ENCODE data around the gene PLCH1.

DNA sequence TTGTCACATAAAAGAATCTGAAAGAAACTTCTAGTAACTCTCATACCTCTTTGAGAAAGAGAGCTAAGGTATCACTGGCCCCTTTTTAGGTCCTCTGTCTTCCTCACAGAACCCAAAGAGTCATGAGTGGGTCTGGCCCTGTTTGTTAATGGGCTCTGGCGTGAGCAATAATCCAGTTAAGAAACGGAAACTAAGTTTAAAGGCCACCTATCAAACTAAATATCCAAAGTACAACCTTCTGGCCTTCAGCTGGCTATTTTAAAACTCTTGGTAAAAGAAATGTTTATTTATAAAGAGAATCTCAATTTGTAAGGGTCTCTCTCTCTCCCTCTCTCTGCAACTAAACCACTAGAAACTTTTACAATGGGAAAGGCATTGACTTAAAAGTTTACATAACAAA is 380.4 kb downstream of the PLCH1 start:
- TF ChIP-seq POLR2AphosphoS5 (IDR thresholded peaks at IDR 0.05; ENCODE audit: low read depth, low read length): no peak
- no peak for TF ChIP-seq SIN3A (IDR thresholded peaks at IDR 0.05; ENCODE audit: borderline replicate concordance, insufficient read depth, low read length)
- TF ChIP-seq, protein P1, sequence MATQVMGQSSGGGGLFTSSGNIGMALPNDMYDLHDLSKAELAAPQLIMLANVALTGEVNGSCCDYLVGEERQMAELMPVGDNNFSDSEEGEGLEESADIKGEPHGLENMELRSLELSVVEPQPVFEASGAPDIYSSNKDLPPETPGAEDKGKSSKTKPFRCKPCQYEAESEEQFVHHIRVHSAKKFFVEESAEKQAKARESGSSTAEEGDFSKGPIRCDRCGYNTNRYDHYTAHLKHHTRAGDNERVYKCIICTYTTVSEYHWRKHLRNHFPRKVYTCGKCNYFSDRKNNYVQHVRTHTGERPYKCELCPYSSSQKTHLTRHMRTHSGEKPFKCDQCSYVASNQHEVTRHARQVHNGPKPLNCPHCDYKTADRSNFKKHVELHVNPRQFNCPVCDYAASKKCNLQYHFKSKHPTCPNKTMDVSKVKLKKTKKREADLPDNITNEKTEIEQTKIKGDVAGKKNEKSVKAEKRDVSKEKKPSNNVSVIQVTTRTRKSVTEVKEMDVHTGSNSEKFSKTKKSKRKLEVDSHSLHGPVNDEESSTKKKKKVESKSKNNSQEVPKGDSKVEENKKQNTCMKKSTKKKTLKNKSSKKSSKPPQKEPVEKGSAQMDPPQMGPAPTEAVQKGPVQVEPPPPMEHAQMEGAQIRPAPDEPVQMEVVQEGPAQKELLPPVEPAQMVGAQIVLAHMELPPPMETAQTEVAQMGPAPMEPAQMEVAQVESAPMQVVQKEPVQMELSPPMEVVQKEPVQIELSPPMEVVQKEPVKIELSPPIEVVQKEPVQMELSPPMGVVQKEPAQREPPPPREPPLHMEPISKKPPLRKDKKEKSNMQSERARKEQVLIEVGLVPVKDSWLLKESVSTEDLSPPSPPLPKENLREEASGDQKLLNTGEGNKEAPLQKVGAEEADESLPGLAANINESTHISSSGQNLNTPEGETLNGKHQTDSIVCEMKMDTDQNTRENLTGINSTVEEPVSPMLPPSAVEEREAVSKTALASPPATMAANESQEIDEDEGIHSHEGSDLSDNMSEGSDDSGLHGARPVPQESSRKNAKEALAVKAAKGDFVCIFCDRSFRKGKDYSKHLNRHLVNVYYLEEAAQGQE (IDR thresholded peaks at IDR 0.05; ENCODE audit: insufficient read depth in 1 of 2, low read depth in 2 of 2, low read length in 2 of 2): no peak
- TF ChIP-seq FOXP2 (optimal IDR thresholded peaks at IDR 0.05; ENCODE audit: borderline replicate concordance, extremely low read depth, extremely low read length, insufficient read depth): no peak
- TF ChIP-seq TAF1 (IDR thresholded peaks at IDR 0.05; ENCODE audit: borderline replicate concordance, insufficient read depth, low read length): no peak
